Measurements from ENCODE around the gene TWIST2. TPM values are rescaled to one million over a fixed set of nuclear protein-coding genes. Genes with fewer than 3 reads are reported as not detected.

TWIST2 gene
- polyA plus RNA-seq, 1 experiment, result 15.6 TPM

- H3K27me3 ChIP-seq (ENCODE audit: control insufficient read depth, insufficient read depth, low read length), result no peaks in the 10 kb centered on the region
- H3K9me3 ChIP-seq (ENCODE audit: control insufficient read depth, insufficient read depth, low read length), result no peaks in the 10 kb centered on the region; the same call in 1 of the 2 replicates
- POLR2A ChIA-PET, result interaction anchor here (1.4 kb wide), 1 partner anchor 49 kb away, joined by 3 read pairs; no protein-coding TSS in a partner anchor
- CTCF ChIA-PET, result interaction anchor here (1.0 to 1.2 kb wide), 2 partner anchors 43 to 72 kb away, joined by 3 to 4 read pairs; no protein-coding TSS in a partner anchor
- no peak overlapping the region for H3K4me3 ChIP-seq (ENCODE audit: low read depth, low read length)
- TF ChIP-seq CTCF (IDR thresholded peaks at IDR 0.05; ENCODE audit: low read depth, low read length), result no peak
- H3K27ac ChIP-seq (ENCODE audit: low read depth, low read length), result no peak overlapping the region
- no peak for DNase-seq (ENCODE audit: low read depth, low spot score)
Observed at GRCh38 chr2:238898534-238899281, 50.8 kb downstream of the TWIST2 start.

GRCh38 chr2:238899386-238899785 lies 51.5 kb downstream of the TWIST2 start:
- TF ChIP-seq CTCF (IDR thresholded peaks at IDR 0.05; ENCODE audit: low read depth, low read length), result no peak
- Histone ChIP-seq H3K9me3 (ENCODE audit: control insufficient read depth, insufficient read depth, low read length) (no peaks in the 10 kb centered on the region; the same call in 1 of the 2 replicates), H3K27ac (ENCODE audit: low read depth, low read length) (no peak overlapping the region), H3K27me3 (ENCODE audit: control insufficient read depth, insufficient read depth, low read length) (no peaks in the 10 kb centered on the region), H3K4me3 (ENCODE audit: low read depth, low read length) (no peak overlapping the region)
- ChIA-PET CTCF (interaction anchor here (1.2 kb wide), 1 partner anchor 71 kb away, joined by 4 read pairs; no protein-coding TSS in a partner anchor), POLR2A (no interaction called here)
- no peak for DNase-seq (ENCODE audit: low read depth, low spot score)

- H3K27ac ChIP-seq (ENCODE audit: low read depth, low read length), result no peak overlapping the region
- H3K9me3 ChIP-seq (ENCODE audit: control insufficient read depth, insufficient read depth, low read length), result no peaks in the 10 kb centered on the region; the same call in 1 of the 2 replicates
- no peaks in the 10 kb centered on the region for H3K27me3 ChIP-seq (ENCODE audit: control insufficient read depth, insufficient read depth, low read length)
- ChIA-PET CTCF (no interaction called here), POLR2A (no interaction called here)
- no peak for TF ChIP-seq CTCF (IDR thresholded peaks at IDR 0.05; ENCODE audit: low read depth, low read length)
- no peak overlapping the region for H3K4me3 ChIP-seq (ENCODE audit: low read depth, low read length)
- no peak for DNase-seq (ENCODE audit: low read depth, low spot score)
Observed at GRCh38 chr2:238900511-238900910, 52.6 kb downstream of the TWIST2 start.

GRCh38 chr2:238901461-238902057 lies 53.7 kb downstream of the TWIST2 start:
- POLR2A ChIA-PET, result interaction anchor here (0.6 kb wide), 1 partner anchor 14 kb away, joined by 3 read pairs; no protein-coding TSS in a partner anchor
- CTCF ChIA-PET, result no interaction called here
- Histone ChIP-seq H3K4me3 (ENCODE audit: low read depth, low read length) (no peak overlapping the region), H3K27ac (ENCODE audit: low read depth, low read length) (no peak overlapping the region), H3K27me3 (ENCODE audit: control insufficient read depth, insufficient read depth, low read length) (no peaks in the 10 kb centered on the region), H3K9me3 (ENCODE audit: control insufficient read depth, insufficient read depth, low read length) (no peaks in the 10 kb centered on the region; the same call in 1 of the 2 replicates)
- no peak for DNase-seq (ENCODE audit: low read depth, low spot score)
- no peak for TF ChIP-seq CTCF (IDR thresholded peaks at IDR 0.05; ENCODE audit: low read depth, low read length)

GRCh38 chr2:238902285-238902684 lies 54.4 kb downstream of the TWIST2 start:
- ChIA-PET POLR2A (no interaction called here), CTCF (no interaction called here)
- Histone ChIP-seq H3K9me3 (ENCODE audit: control insufficient read depth, insufficient read depth, low read length) (no peaks in the 10 kb centered on the region; the same call in 1 of the 2 replicates), H3K27ac (ENCODE audit: low read depth, low read length) (no peak overlapping the region), H3K27me3 (ENCODE audit: control insufficient read depth, insufficient read depth, low read length) (no peaks in the 10 kb centered on the region), H3K4me3 (ENCODE audit: low read depth, low read length) (no peak overlapping the region)
- no peak for DNase-seq (ENCODE audit: low read depth, low spot score)
- TF ChIP-seq CTCF (IDR thresholded peaks at IDR 0.05; ENCODE audit: low read depth, low read length), result no peak
